NCI-H187 (cell line): Measurements from ENCODE around the gene WDR64.

ENCODE experiments used
- DNase-seq, 2 experiments: peaks; one replicate each; lab custom pipeline; 2025; lab: John Stamatoyannopoulos, UW

The WDR64 gene

DNA sequence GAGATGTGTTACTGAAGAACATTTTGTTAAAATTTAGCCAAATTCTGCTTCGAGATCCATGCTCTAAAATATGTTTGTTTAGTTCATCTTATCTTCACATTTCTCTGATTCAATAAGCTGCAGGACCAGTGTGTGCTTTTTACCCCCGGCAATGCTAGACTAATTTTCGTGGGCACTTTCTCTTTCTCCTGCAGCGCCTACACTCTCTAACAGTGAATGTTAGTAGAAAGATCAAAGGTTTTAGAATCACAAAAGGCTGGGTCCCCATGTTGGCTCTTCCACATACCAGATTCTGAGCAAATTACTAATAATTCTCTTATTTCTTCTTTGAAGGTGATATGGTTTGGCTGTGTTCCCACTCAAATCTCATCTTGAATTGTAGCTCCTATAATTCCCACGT lies 20.4 kb upstream of the WDR64 start:
- DNase-seq = no peak

GRCh38 chr1:241632987-241633386 lies 19.1 kb upstream of the WDR64 start:
- DNase-seq = no peak

DNA sequence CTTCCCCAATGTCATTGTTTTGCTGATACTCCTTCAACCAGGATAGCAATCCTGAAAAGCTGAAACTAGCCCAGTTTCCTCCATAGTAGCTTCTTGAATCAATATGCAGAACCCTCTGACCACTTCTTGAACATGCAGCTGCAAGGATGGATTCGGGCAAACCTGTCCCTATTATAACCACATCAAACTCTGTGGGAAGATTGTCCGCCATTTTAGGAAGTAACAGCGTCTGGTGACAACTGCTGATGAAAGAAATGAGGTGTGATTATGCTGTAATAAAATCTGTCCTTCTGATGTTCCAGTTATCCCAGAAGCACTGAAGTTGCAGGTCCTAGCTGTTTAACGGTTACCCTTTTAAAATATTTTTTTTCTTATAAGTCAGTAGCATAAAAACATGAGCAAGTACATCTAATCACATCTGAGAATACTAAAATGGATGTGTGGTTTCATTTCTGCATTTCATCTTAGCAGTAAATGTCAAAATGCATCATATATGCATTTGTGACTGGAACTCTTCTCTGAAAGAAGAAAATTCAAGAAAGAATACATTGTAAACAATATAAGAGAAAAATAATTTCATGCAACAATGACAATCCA lies 16.4 kb upstream of the WDR64 start:
- no peak for DNase-seq

- DNase-seq = no peak
These were observed 15.8 kb upstream of the WDR64 start for GRCh38 chr1:241636291-241636690.

DNA sequence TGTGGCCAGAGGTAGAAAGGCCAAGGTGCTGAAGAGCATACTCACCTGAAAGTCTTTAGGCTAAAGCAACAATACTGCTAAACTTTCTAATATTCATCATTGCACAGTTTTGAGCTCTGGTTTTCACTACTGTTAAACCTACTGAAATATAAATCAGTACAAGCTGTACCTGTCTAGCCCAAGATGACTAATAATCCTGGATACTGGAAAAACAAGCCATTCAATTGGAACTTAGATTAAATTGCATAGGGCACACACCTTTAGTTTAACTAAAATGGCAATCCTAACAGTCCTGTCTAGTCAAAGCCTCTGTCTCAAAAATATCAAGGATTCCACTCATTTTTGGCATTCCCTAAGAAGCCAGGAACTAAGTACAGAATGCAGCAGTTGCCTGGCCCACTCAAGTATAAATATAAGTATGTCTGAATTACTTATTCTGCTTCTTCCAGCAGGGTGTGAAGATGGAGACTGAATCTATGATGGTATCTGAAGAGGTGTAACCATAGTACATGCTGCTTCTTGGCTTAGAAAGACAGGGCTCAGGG lies 15.0 kb upstream of the WDR64 start:
- no peak for DNase-seq

GRCh38 chr1:241637604-241638003 lies 14.5 kb upstream of the WDR64 start:
- DNase-seq = no peak

DNA sequence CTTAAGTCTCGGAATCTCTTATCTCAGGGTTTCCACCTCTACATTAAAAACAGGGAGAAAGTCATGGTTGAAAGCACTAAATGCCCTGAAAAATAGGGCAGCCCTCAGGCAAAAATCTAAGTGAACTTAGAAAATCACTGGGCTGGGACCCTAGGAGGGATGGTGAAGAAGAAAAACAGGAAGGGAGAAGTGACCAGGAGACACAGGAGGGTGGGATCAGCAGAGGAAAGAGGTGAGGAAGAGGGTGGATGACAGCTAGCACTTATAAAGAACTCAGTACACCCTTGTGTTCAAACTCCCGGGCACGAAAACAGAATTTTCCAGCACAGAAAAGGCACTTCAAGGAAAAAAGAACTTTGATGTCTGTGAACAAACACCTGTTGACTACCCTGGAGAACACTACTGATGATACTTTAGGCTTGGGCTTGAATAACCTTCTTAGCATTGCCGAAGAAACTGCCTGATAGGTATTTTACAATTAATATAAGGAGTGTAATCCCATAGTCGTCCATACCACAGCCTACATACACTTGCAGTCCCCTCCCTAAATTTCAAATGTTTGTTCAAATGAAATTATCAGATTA lies 13.9 kb upstream of the WDR64 start:
- no peak for DNase-seq

DNA sequence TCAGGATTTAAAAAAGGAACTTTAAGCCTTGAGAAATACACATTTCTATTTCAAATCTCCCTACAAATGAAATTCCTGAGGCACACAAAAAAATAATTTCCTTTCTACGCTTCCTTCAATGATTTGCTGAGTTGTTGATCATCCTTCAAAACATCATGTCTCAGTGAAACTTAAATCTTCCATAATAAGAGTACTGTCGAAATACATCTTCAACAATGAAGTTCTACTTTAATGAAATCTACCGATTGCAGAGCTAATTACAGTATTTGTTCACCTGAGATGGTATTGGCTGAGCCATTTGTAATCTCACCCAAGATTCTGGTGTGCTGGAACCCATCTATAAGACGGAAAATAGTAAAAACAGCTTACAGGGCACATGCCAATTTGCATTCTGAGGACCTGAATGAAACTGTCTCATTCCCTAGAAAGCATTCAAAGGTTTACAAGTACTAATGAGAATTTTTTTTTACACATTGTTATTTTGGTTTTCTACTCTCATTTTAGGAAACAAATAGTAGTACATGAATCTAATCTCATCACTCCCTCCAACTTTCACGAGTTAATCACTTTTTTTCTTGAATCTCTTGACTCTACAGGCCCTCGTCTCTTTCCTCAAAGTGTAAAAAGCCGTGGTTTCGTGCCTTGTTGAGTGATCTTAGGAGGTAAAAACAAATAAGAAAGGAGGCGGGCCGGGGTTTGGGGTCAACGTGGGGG lies 13.0 kb upstream of the WDR64 start:
- no peak for DNase-seq

DNA sequence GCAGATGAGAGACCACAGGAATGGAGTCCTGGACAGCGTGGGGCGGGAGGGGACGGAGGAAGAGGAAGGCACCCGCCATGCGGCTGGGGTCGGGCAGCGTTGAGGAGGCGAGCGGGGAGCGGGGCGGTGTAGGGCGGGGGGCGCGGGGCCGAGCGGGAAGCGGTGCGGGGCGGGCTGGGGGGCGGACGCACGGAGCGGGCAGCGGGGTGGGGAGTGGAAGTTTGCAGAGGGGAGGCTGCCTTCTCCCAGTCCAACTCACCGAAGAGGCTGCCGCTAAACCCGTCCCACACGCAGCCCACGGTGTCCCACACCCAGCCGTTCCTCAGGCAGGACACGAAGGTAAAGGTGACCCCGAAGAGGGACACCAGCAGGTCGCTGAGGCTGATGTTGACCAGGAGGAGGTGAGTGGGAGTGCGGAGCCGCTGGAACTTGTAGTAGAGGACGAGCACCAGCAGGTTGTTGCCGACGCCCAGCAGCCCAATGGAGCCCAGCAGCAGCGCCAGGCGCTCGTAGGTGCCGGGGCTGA lies 12.4 kb upstream of the WDR64 start:
- no peak for DNase-seq

GRCh38 chr1:241640149-241640866 lies 11.8 kb upstream of the WDR64 start, which contains the start of the genes CHML and OPN3:
Gene CHML, minus strand, starts transcription at chr1:241640369. Its CDS starts 4,603 bp downstream, at chr1:241635766.
Gene OPN3, minus strand, starts transcription at chr1:241640369. Its CDS starts 115 bp downstream, at chr1:241640254.
- DNase-seq = peak; percentile 44 to 80

GRCh38 chr1:241640867-241641622 lies 11.0 kb upstream of the WDR64 start:
- no peak for DNase-seq

GRCh38 chr1:241641773-241642592 lies 10.1 kb upstream of the WDR64 start:
- no peak for DNase-seq

- no peak for DNase-seq
These were observed 9.5 kb upstream of the WDR64 start for GRCh38 chr1:241642593-241642944.

- DNase-seq = no peak
These were observed 7.8 kb upstream of the WDR64 start for GRCh38 chr1:241644259-241644658.

GRCh38 chr1:241645199-241645598 lies 6.9 kb upstream of the WDR64 start:
- DNase-seq = no peak

- no peak for DNase-seq
These were observed 5.9 kb upstream of the WDR64 start for GRCh38 chr1:241646201-241646600.

DNA sequence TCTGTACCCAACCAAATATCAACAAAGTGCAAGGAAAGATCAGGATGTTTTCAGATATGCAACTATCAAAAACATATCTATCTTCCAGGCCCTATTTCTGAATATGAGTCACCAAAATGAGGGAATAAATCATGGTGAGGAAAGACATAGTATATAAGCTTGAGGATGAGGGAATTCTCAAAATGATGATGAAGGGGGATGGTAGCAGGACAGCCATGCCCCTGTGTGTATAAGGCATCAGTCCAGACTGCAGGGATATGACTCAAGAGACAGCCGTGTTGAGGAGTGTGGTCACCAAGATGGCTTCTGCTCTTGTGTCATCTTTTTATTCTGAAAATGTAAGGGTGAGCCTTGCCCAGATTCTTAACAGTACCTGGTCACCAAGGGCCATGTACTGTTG lies 4.4 kb upstream of the WDR64 start:
- DNase-seq = no peak

GRCh38 chr1:241648159-241648558 lies 3.9 kb upstream of the WDR64 start:
- DNase-seq = no peak

GRCh38 chr1:241654019-241654418 lies 1.9 kb downstream of the WDR64 start:
- DNase-seq = no peak

GRCh38 chr1:241654641-241655040 lies 2.6 kb downstream of the WDR64 start:
- DNase-seq = no peak
